K562 (cell line): ENCODE results near the gene RBM19. TPM values are rescaled to one million over a fixed set of nuclear protein-coding genes. Genes with fewer than 3 reads are reported as not detected.

Experiments
- ATAC-seq: fragments of 200-7000 bp; cut with Tn5 transposase; 3 replicates; pipeline ENCODE4 v1.9.1; 2020; ENCODE audit warnings: moderate library complexity
- BruUV-seq: library from RNA; stranded (reverse); fragments of 400-500 nt; replicated peaks from 2 replicates; lab custom pipeline; 2021; lab: Mats Ljungman, UMichigan
- CTCF ChIA-PET: fragments of 300-600 bp; formaldehyde crosslinking; extraction: SDS; loops from one replicate; lab custom pipeline; 2021; ENCODE audit warnings: low intra/inter-chr PET ratio; lab: Yijun Ruan, JAX
- POLR2A ChIA-PET: fragments of 300-600, 350-650 bp; sonication (Branson Sonifier 250); formaldehyde crosslinking; extraction: SDS; loops from one replicate; lab custom pipeline; 2021; ENCODE audit warnings: antibody characterized with exemption, inconsistent platforms; lab: Yijun Ruan, JAX
- DNase-seq, 4 experiments: peaks; one replicate each; pipeline versions ENCODE4 v3.0.0 to v3.0.0-alpha.2; 2011 to 2018; ENCODE audit warnings: low spot score in 3 of 4, mixed read lengths in 3 of 4; ENCODE audit errors: extremely low read depth in 1 of 4
- FAIRE-seq: peaks from 2 replicates; lab custom pipeline; 2011; peaks lifted over from hg19 to GRCh38; lab: Jason Lieb, UNC
- H2AFZ ChIP-seq: 2 replicates; pipeline ENCODE4 v1.6.0; 2011; ENCODE audit warnings: low read depth, low read length, control low read depth, inconsistent platforms
- H3K27ac ChIP-seq: fragments of 200-600 bp; 3 replicates; pipeline ENCODE4 v1.8.0; 2011; ENCODE audit warnings: low read depth, mild to moderate bottlenecking, control low read depth, inconsistent platforms, low read length, moderate library complexity, mixed read lengths; ENCODE audit errors: extremely low read depth
- H3K27me3 ChIP-seq, 2 experiments: fragments of 300-600 bp in 1 of 2; 2 replicates in 1 of 2; 3 replicates in 1 of 2; pipeline versions ENCODE4 v1.6.0 to v1.8.0; 2011; ENCODE audit warnings: inconsistent platforms in 2 of 2, low read length in 2 of 2, mild to moderate bottlenecking in 1 of 2, mixed read lengths in 1 of 2, moderate library complexity in 1 of 2; ENCODE audit not compliant: control insufficient read depth in 2 of 2, insufficient read depth in 2 of 2
- H3K36me3 ChIP-seq: fragments of 300-600 bp; 3 replicates; pipeline ENCODE4 v1.8.0; 2011; ENCODE audit warnings: mild to moderate bottlenecking, low read length, inconsistent platforms; ENCODE audit not compliant: control insufficient read depth, insufficient read depth
- H3K4me1 ChIP-seq, 2 experiments: fragments of 200-600 bp in 1 of 2; replicated peaks in 1 of 2; 2 replicates in 1 of 2; 3 replicates in 1 of 2; pipeline versions ENCODE4 v1.5.1 to v1.8.0; 2011; ENCODE audit warnings: inconsistent platforms in 2 of 2, low read length in 2 of 2, mild to moderate bottlenecking in 1 of 2, mixed read lengths in 1 of 2, moderate library complexity in 1 of 2; ENCODE audit not compliant: control insufficient read depth in 2 of 2, insufficient read depth in 2 of 2
- H3K4me2 ChIP-seq: 2 replicates; pipeline ENCODE4 v1.6.1; 2011; ENCODE audit warnings: low read length, control low read depth, inconsistent platforms, mixed read lengths; ENCODE audit not compliant: insufficient read depth
- H3K4me3 ChIP-seq: fragments of 200-600 bp; sonication (generic), shearing (Covaris generic); 2 replicates; pipeline ENCODE4 v1.5.1; 2016; ENCODE audit warnings: control low read depth, inconsistent platforms
- H3K79me2 ChIP-seq: fragments of 200-600 bp; 3 replicates; pipeline ENCODE4 v1.8.0; 2011; ENCODE audit warnings: low read length, inconsistent platforms; ENCODE audit not compliant: control insufficient read depth, insufficient read depth
- H3K9ac ChIP-seq, 2 experiments: 2 replicates each; pipeline versions ENCODE4 v1.6.0 to v1.6.1; 2011; ENCODE audit warnings: low read depth in 2 of 2, low read length in 2 of 2, control low read depth in 1 of 2, inconsistent platforms in 1 of 2, mild to moderate bottlenecking in 1 of 2, mixed read lengths in 1 of 2; ENCODE audit not compliant: insufficient read depth in 1 of 2
- H3K9me1 ChIP-seq: one replicate; pipeline ENCODE4 v1.6.0; 2011; ENCODE audit warnings: inconsistent platforms, mild to moderate bottlenecking, low read length, moderate library complexity; ENCODE audit not compliant: control insufficient read depth, insufficient read depth
- H3K9me3 ChIP-seq: replicated peaks from 2 replicates; pipeline ENCODE4 v1.5.1; 2011; ENCODE audit warnings: low read depth, low read length, inconsistent platforms; ENCODE audit not compliant: control insufficient read depth, insufficient read depth
- H4K20me1 ChIP-seq: replicated peaks from 2 replicates; pipeline ENCODE4 v1.6.1; 2011; ENCODE audit warnings: low read length, inconsistent platforms, mixed read lengths; ENCODE audit not compliant: control insufficient read depth, insufficient read depth
- BRF1 ChIP-seq: IDR thresholded peaks from 3 replicates; pipeline ENCODE4 v1.6.1; 2011; ENCODE audit warnings: borderline replicate concordance, mild to moderate bottlenecking; ENCODE audit not compliant: insufficient read length; ENCODE audit errors: extremely low read depth
- ETV6 ChIP-seq, 3 experiments: fragments of 150-350 bp in 1 of 3; sonication (generic) in 1 of 3; formaldehyde crosslinking in 1 of 3; IDR thresholded peaks; 2 replicates each; pipeline versions ENCODE4 v1.6.1 to v1.8.0; 2014 to 2022; ENCODE audit warnings: borderline replicate concordance in 2 of 3, low read depth in 2 of 3, antibody characterized with exemption in 1 of 3, low read length in 1 of 3, mild to moderate bottlenecking in 1 of 3, missing genetic modification reagents in 1 of 3
- MCM5 ChIP-seq: fragments of 450-650 bp; IDR thresholded peaks from 2 replicates; pipeline ENCODE4 v1.6.1; 2016; ENCODE audit warnings: low read depth
- RBFOX2 ChIP-seq: fragments of 200-400 bp; formaldehyde crosslinking; IDR thresholded peaks from 2 replicates; pipeline ENCODE4 v1.6.1; 2017; ENCODE audit warnings: low read depth, mild to moderate bottlenecking, low read length, moderate library complexity
- RBM14 ChIP-seq: fragments of 200-400 bp; formaldehyde crosslinking; IDR thresholded peaks from 2 replicates; pipeline ENCODE4 v1.6.1; 2018; ENCODE audit warnings: low read depth, mild to moderate bottlenecking, low read length, moderate library complexity, borderline replicate concordance; ENCODE audit not compliant: insufficient read depth
- RFX1 ChIP-seq: fragments of 450-650 bp; IDR thresholded peaks from 2 replicates; pipeline ENCODE4 v1.6.1; 2016; ENCODE audit warnings: mild to moderate bottlenecking, moderate library complexity
- TFE3 ChIP-seq: fragments of 450-650 bp; formaldehyde crosslinking; IDR thresholded peaks from 2 replicates; pipeline ENCODE4 v1.4.0; 2020; ENCODE audit warnings: mild to moderate bottlenecking, mixed read lengths
- USF2 ChIP-seq: sonication (generic); formaldehyde crosslinking; IDR thresholded peaks from 2 replicates; pipeline ENCODE4 v1.5.0; 2020; ENCODE audit warnings: missing genetic modification reagents
- WGBS: fragments of 100-300 bp; shearing (Covaris generic); methylation state at CpG from one replicate; pipeline ENCODE4 v1.1.6; 2016; ENCODE audit warnings: low coverage, mixed read lengths; ENCODE audit not compliant: insufficient coverage; ENCODE audit errors: missing lambda C conversion rate; 5-methylcytosine and 5-hydroxymethylcytosine counted together
- in situ Hi-C: fragments of 300-500 bp; cut with MboI; formaldehyde crosslinking; loops from 4 replicates; pipeline ENCODE4 v1.15.0; 2018; ENCODE audit warnings: inconsistent platforms, mixed read lengths
- intact Hi-C: fragments of 100-400 bp; cut with micrococcal nuclease; formaldehyde crosslinking; loops from 2 replicates; pipeline ENCODE4 v1.14.2; 2022
- polyA plus RNA-seq, 8 experiments: library from polyadenylated mRNA; depleted of rRNA in 4 of 8; stranded (reverse) in 5 of 8; unstranded in 3 of 8; fragments of >200 nt; fragmentation: Nextera tagmentation in 2 of 8; fragmentation: Illumina TruSeq in 1 of 8; extraction: Ambion mirVana in 2 of 8; extraction: Trizol in 1 of 8; gene quantifications; 2 replicates each; pipeline versions ENCODE4 v1.2.1 to v1.2.3, GENCODE V29; 2011 to 2014; ENCODE audit warnings: inconsistent platforms in 1 of 8, missing spikeins in 1 of 8
- total RNA-seq, 7 experiments: library from RNA; depleted of rRNA in 6 of 7; stranded (reverse); fragments of >200 nt in 6 of 7; fragmentation: Illumina TruSeq in 2 of 7; extraction: Trizol in 2 of 7; gene quantifications; 2 replicates each; pipeline versions ENCODE4 v1.2.1 to v1.2.3, GENCODE V29; 2011 to 2021; ENCODE audit warnings: low replicate concordance in 1 of 7

RBM19 gene
- total and polyA plus RNA-seq, 9 of the 15 experiments (the other 6 are each of a cell fraction or from before 2014, with no cell fraction given): 16.0 to 58.4 (median 37.9) TPM

- peaks cover 6% of the 10 kb centered on the region; the same call in 2 of the 3 replicates for H3K36me3 ChIP-seq
- no peak for ATAC-seq
- H4K20me1 ChIP-seq: no peaks in the 10 kb centered on the region
- H2AFZ ChIP-seq: no peak overlapping the region
- POLR2A ChIA-PET: interaction anchor here (0.7 to 1.2 kb wide), 2 partner anchors 9 to 21 kb away, joined by 4 read pairs; no protein-coding TSS in a partner anchor
- H3K9ac ChIP-seq: no peak overlapping the region
- no peak for TF ChIP-seq TFE3 (CRISPR knock-in tag)
- no peak for TF ChIP-seq ETV6 (IDR thresholded peaks at IDR 0.05; ENCODE audit: borderline replicate concordance in 1 of 2, low read depth in 2 of 2, low read length in 1 of 2)
- no peak for TF ChIP-seq ETV6 (CRISPR knock-in tag; IDR thresholded peaks at IDR 0.05; ENCODE audit: borderline replicate concordance)
- no peak for TF ChIP-seq RBM14
- TF ChIP-seq BRF1: no peak
- peak; percentile 87 for TF ChIP-seq RFX1
- TF ChIP-seq MCM5: no peak
- TF ChIP-seq RBFOX2: 0 out of 2 replicates have a peak, but pooled peaks have one; percentile 29
- no peak for TF ChIP-seq USF2 (CRISPR knock-in tag)
- TF ChIP-seq, all 486 proteins: peak for 2
- intact Hi-C loops: no loop called here
- in situ Hi-C loops: no loop called here
- no peak for FAIRE-seq
- Histone ChIP-seq H3K4me1 (peaks cover 8 to 10% of the 10 kb centered on the region in 2 experiments; a peak in 4 of 5 replicates), H3K27ac (no peak overlapping the region), H3K9me3 (no peaks in the 10 kb centered on the region), H3K79me2 (peaks cover 10% of the 10 kb centered on the region; the same call in 2 of the 3 replicates), H3K9me1 (no peaks in the 10 kb centered on the region), H3K4me3 (no peak overlapping the region), H3K4me2 (no peak overlapping the region), H3K27me3 (no peaks in the 10 kb centered on the region)
- WGBS: 69% methylated on average over 9 of the region's 9 CpGs
- BruUV-seq: no TSS peak
- no peak for DNase-seq
- CTCF ChIA-PET: no interaction called here
Measured at GRCh38 chr12:113769305-113769704, 196.8 kb downstream of the RBM19 start.
